CD1c-positive myeloid dendritic cell (primary cell): Measurements from ENCODE around the gene NEB.
A peak's percentile ranks its signal among the peaks of the same experiment; 100 is the strongest.
"Not testable (repeated sequence)": the region's sequence is repeated elsewhere in the genome, so short reads cannot be mapped to it uniquely, and the experiment has no call there.

Experiments used
- DNase-seq: peaks from one replicate; pipeline ENCODE4 v3.0.0-alpha.2; 2016; ENCODE audit errors: extremely low spot score

NEB gene

GRCh38 chr2:151698134-151698533, 36.1 kb downstream of the NEB start:
- DNase-seq: not testable (repeated sequence)

- no peak for DNase-seq
Observed at GRCh38 chr2:151695778-151696177, 38.5 kb downstream of the NEB start.

- DNase-seq: no peak
Observed at GRCh38 chr2:151691631-151692030, 42.6 kb downstream of the NEB start.

GRCh38 chr2:151688719-151689118, 45.6 kb downstream of the NEB start:
- no peak for DNase-seq

GRCh38 chr2:151682459-151683003, 51.7 kb downstream of the NEB start:
- no peak for DNase-seq

GRCh38 chr2:151681051-151681450, 53.2 kb downstream of the NEB start:
- DNase-seq: peak; percentile 6

GRCh38 chr2:151679994-151680393, 54.3 kb downstream of the NEB start:
- DNase-seq: no peak

GRCh38 chr2:151678849-151679248, 55.4 kb downstream of the NEB start:
- DNase-seq: no peak

GRCh38 chr2:151673016-151673415, 61.3 kb downstream of the NEB start:
- DNase-seq: no peak

- no peak for DNase-seq
Observed at GRCh38 chr2:151672277-151672676, 62.0 kb downstream of the NEB start.

GRCh38 chr2:151670846-151671597, 63.3 kb downstream of the NEB start:
- no peak for DNase-seq

- no peak for DNase-seq
Observed at GRCh38 chr2:151670346-151670745, 63.9 kb downstream of the NEB start.

GRCh38 chr2:151669585-151670081, 64.6 kb downstream of the NEB start:
- no peak for DNase-seq

GRCh38 chr2:151668737-151669136, 65.5 kb downstream of the NEB start:
- no peak for DNase-seq

- no peak for DNase-seq
Observed at GRCh38 chr2:151665959-151666358, 68.3 kb downstream of the NEB start.

GRCh38 chr2:151664520-151664919, 69.8 kb downstream of the NEB start:
- no peak for DNase-seq

- no peak for DNase-seq
Observed at GRCh38 chr2:151661625-151662024, 72.7 kb downstream of the NEB start.

GRCh38 chr2:151658081-151658480, 76.2 kb downstream of the NEB start:
- no peak for DNase-seq

- DNase-seq: no peak
Observed at GRCh38 chr2:151657667-151658076, 76.6 kb downstream of the NEB start.

GRCh38 chr2:151655663-151656398, 78.4 kb downstream of the NEB start:
- no peak for DNase-seq

GRCh38 chr2:151654891-151655290, 79.4 kb downstream of the NEB start:
- no peak for DNase-seq

GRCh38 chr2:151654085-151654484, 80.2 kb downstream of the NEB start:
- DNase-seq: no peak

- DNase-seq: no peak
Observed at GRCh38 chr2:151651274-151651673, 83.0 kb downstream of the NEB start.
